Chondrocyte (in vitro differentiated cells): Measurements from ENCODE around the gene ENKUR. TPM values are rescaled to one million over a fixed set of nuclear protein-coding genes. Genes with fewer than 3 reads are reported as not detected.

Source experiments
- DNase-seq: peaks from one replicate; pipeline ENCODE4 v3.0.0; 2021; ENCODE audit warnings: mixed read lengths, low spot score
- H3K27ac Mint-ChIP-seq: one replicate; pipeline ENCODE4 v1.8.0; 2021; ENCODE audit warnings: mild to moderate bottlenecking, moderate library complexity, mixed read lengths; ENCODE audit not compliant: unreplicated experiment
- H3K27me3 Mint-ChIP-seq: 2 replicates; pipeline ENCODE4 v1.8.0; 2021; ENCODE audit warnings: low read depth, mixed read lengths
- H3K36me3 Mint-ChIP-seq: 2 replicates; pipeline ENCODE4 v1.8.0; 2021; ENCODE audit warnings: low read depth, mixed read lengths
- H3K4me1 Mint-ChIP-seq: 2 replicates; pipeline ENCODE4 v1.8.0; 2021; ENCODE audit warnings: low read depth, mild to moderate bottlenecking, mixed read lengths
- H3K4me3 Mint-ChIP-seq: one replicate; pipeline ENCODE4 v1.8.0; 2021; ENCODE audit warnings: mild to moderate bottlenecking, moderate library complexity, mixed read lengths; ENCODE audit not compliant: unreplicated experiment
- H3K9me3 Mint-ChIP-seq: 2 replicates; pipeline ENCODE4 v1.8.0; 2021; ENCODE audit warnings: low read depth, mixed read lengths
- total RNA-seq: library from RNA; stranded (reverse); gene quantifications from 3 replicates; pipeline ENCODE4 v1.2.1, GENCODE V29; 2021
- TF ChIP-seq, protein P1 (sequence below): fragments of 200-600 bp; sonication (generic); IDR thresholded peaks from 2 replicates; pipeline ENCODE4 v1.5.0; 2021; ENCODE audit warnings: antibody characterized with exemption, mild to moderate bottlenecking, moderate library complexity

Gene ENKUR
- total RNA-seq, 1 donor from 2014 or later: 0.45 TPM

- H3K27ac Mint-ChIP-seq: peak overlapping the region; percentile 98
- H3K4me3 Mint-ChIP-seq: no peak overlapping the region
- DNase-seq: no peak
- TF ChIP-seq, protein P1, sequence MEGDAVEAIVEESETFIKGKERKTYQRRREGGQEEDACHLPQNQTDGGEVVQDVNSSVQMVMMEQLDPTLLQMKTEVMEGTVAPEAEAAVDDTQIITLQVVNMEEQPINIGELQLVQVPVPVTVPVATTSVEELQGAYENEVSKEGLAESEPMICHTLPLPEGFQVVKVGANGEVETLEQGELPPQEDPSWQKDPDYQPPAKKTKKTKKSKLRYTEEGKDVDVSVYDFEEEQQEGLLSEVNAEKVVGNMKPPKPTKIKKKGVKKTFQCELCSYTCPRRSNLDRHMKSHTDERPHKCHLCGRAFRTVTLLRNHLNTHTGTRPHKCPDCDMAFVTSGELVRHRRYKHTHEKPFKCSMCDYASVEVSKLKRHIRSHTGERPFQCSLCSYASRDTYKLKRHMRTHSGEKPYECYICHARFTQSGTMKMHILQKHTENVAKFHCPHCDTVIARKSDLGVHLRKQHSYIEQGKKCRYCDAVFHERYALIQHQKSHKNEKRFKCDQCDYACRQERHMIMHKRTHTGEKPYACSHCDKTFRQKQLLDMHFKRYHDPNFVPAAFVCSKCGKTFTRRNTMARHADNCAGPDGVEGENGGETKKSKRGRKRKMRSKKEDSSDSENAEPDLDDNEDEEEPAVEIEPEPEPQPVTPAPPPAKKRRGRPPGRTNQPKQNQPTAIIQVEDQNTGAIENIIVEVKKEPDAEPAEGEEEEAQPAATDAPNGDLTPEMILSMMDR: no peak
- H3K9me3 Mint-ChIP-seq: peaks cover 8% of the 10 kb centered on the region
- H3K36me3 Mint-ChIP-seq: no peaks in the 10 kb centered on the region
- H3K4me1 Mint-ChIP-seq: peaks cover 50% of the 10 kb centered on the region
- no peaks in the 10 kb centered on the region for H3K27me3 Mint-ChIP-seq
Observed at GRCh38 chr10:25061125-25061524, 45.2 kb upstream of the ENKUR start.

DNA sequence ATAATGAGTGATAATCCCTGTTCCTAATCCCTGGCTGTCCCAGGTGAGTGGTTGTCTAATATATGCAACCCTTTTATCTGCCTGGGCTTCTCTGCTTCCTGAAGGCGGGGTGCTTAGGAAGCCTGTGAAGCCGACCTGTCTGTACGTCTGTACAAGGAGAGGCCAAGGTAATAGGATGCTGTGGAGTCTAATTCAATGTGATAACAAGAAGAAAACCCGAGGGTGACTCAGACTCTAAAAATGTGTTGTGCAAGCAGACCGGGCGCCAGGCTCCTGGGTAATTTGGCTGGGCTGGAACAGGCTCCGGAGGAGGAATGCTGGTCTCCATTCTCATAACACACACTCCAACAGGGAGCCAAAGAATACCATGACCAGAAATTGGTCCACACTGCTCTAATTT, 44.0 kb upstream of the ENKUR start:
- Mint-ChIP-seq H3K4me3 (no peak overlapping the region), H3K9me3 (no peaks in the 10 kb centered on the region), H3K4me1 (peaks cover 48% of the 10 kb centered on the region), H3K27me3 (no peaks in the 10 kb centered on the region), H3K36me3 (no peaks in the 10 kb centered on the region), H3K27ac (peak overlapping the region; percentile 75)
- DNase-seq: no peak
- TF ChIP-seq, protein P1: no peak

DNA sequence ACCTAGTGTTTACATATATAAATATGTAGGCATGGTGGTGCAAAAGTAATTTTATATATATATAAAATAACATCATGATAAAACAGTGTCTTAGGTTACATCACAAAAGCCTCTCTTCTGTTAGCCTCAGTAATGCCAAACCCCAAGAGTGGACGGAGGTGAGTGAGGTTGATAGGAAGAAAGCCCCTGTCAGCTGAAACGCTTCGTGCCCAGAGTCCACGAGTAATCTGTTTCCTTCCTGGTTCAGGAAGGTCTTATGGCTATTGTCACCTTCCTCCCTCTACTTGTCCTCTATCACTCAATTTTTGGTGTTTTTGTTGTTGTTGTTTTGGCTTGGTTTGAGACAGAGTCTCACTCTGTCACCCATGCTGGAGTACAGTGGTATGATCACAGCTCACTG, 41.9 kb upstream of the ENKUR start:
- peaks cover 38% of the 10 kb centered on the region for H3K4me1 Mint-ChIP-seq

DNA sequence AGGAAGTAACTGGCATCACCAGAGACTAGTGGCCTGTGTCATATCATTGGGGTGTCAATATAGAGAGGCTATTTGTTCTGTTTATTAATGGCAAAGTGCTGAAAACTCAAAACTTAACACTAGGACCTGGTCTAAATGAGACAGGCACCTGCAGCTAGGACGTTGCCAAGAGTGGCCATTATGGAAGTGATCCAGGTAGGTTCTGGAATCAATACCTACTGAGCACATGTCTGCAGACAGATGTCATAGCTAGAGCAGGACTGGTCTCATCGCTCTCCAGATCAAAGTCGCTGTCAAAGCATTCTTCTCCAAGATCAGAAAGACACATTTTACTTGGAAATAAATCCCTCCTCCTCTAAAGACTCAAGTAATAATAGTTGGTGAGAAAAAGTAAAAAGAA, 40.8 kb upstream of the ENKUR start:
- TF ChIP-seq, protein P1: no peak
- Mint-ChIP-seq H3K27me3 (no peaks in the 10 kb centered on the region), H3K4me1 (peaks cover 26% of the 10 kb centered on the region), H3K4me3 (no peak overlapping the region), H3K36me3 (no peaks in the 10 kb centered on the region), H3K9me3 (no peaks in the 10 kb centered on the region), H3K27ac (no peak overlapping the region)
- DNase-seq: no peak

More for the DNA sequence above, 41.9 kb upstream of the ENKUR start:
- Mint-ChIP-seq H3K27me3 (no peaks in the 10 kb centered on the region), H3K27ac (no peak overlapping the region), H3K4me3 (no peak overlapping the region), H3K9me3 (no peaks in the 10 kb centered on the region), H3K36me3 (no peaks in the 10 kb centered on the region)
- DNase-seq: no peak
- TF ChIP-seq, protein P1: no peak

DNA sequence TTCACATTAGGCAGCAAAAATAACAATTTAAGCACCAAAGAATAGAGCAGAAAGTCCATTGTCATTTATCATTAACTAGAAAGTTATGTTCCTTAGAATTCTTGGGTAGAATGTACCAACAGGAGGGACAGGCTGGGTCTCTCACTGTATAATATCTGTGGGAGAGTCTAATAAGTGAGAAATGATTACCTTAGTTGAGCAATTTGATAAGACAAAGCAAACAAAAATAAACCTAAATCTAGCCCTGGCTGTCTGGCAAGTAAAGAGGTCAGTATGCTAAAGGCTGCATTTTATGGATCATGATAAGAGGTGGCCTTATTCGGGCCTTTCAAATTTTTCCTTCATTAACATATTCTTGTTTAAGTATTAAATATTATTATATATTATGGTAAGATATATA, 36.1 kb upstream of the ENKUR start:
- TF ChIP-seq, protein P1: no peak
- H3K27ac Mint-ChIP-seq: no peak overlapping the region
- no peak for DNase-seq
- H3K27me3 Mint-ChIP-seq: no peaks in the 10 kb centered on the region
- peaks cover 11% of the 10 kb centered on the region for H3K36me3 Mint-ChIP-seq
- H3K4me3 Mint-ChIP-seq: no peak overlapping the region
- peaks cover 18% of the 10 kb centered on the region for H3K4me1 Mint-ChIP-seq
- H3K9me3 Mint-ChIP-seq: peaks cover 5% of the 10 kb centered on the region
